B cell (primary cell): ENCODE measurements around the gene RHOD. TPM values are rescaled to one million over a fixed set of nuclear protein-coding genes. Genes with fewer than 3 reads are reported as not detected.
A peak's percentile ranks its signal among the peaks of the same experiment; 100 is the strongest.

ENCODE experiments used
- ATAC-seq: fragments of 200-7000 bp; cut with Tn5 transposase; one replicate; pipeline ENCODE4 v1.10.0; 2021; ENCODE audit warnings: low read depth, mild to moderate bottlenecking, moderate number of reproducible peaks, moderate library complexity
- CTCF ChIA-PET: fragments of 350-600 bp; sonication (Branson Sonifier 250); formaldehyde crosslinking; loops from one replicate; lab custom pipeline; 2021; ENCODE audit warnings: antibody characterized with exemption, inconsistent platforms; lab: Charles Lee
- POLR2A ChIA-PET: fragments of 350-600 bp; sonication (Branson Sonifier 250); formaldehyde crosslinking; loops from one replicate; lab custom pipeline; 2021; ENCODE audit warnings: antibody characterized with exemption; lab: Charles Lee
- DNase-seq: peaks from one replicate; pipeline ENCODE4 v3.0.0; 2013
- H2AFZ ChIP-seq: 2 replicates; pipeline ENCODE4 v1.6.1; 2012; ENCODE audit warnings: mild to moderate bottlenecking, low read depth, low read length; ENCODE audit not compliant: insufficient read depth, poor library complexity, severe bottlenecking
- H3K27ac ChIP-seq, 2 donors: 1 replicate in 1 of 2; 2 replicates in 1 of 2; pipeline ENCODE4 v1.5.1; 2012 to 2013; ENCODE audit warnings: low read length in 2 of 2, mild to moderate bottlenecking in 2 of 2, moderate library complexity in 1 of 2
- H3K27me3 ChIP-seq, 4 experiments: fragments of 200-600 bp in 1 of 4; sonication (generic) in 1 of 4; replicated peaks in 1 of 4; 1 replicate in 2 of 4; 2 replicates in 2 of 4; pipeline versions ENCODE4 v1.6.1 to v1.7.0; 2013 to 2016; ENCODE audit warnings: low read length in 3 of 4, mild to moderate bottlenecking in 2 of 4, mixed read lengths in 1 of 4, moderate library complexity in 1 of 4; ENCODE audit not compliant: insufficient read depth in 4 of 4, control insufficient read depth in 3 of 4; ENCODE audit errors: control extremely low read depth in 1 of 4
- H3K36me3 ChIP-seq, 2 experiments: replicated peaks in 1 of 2; 1 replicate in 1 of 2; 2 replicates in 1 of 2; pipeline versions ENCODE4 v1.6.1 to v1.7.1; 2013; ENCODE audit warnings: low read length in 1 of 2; ENCODE audit not compliant: insufficient read depth in 2 of 2, control insufficient read depth in 1 of 2; ENCODE audit errors: control extremely low read depth in 1 of 2, extremely low read depth in 1 of 2
- H3K4me1 ChIP-seq, 2 donors: fragments of 200-600 bp in 1 of 2; sonication (generic) in 1 of 2; 1 replicate in 1 of 2; 2 replicates in 1 of 2; pipeline versions ENCODE4 v1.5.1 to v1.6.1; 2013 to 2017; ENCODE audit warnings: low read length in 2 of 2; ENCODE audit not compliant: control insufficient read depth in 2 of 2, insufficient read depth in 2 of 2
- H3K4me2 ChIP-seq: replicated peaks from 2 replicates; pipeline ENCODE3; 2012; ENCODE audit warnings: mild to moderate bottlenecking, low read depth, low read length; ENCODE audit not compliant: poor library complexity, severe bottlenecking
- H3K4me3 ChIP-seq, 5 experiments: fragments of 200-600 bp in 1 of 5; sonication (generic) in 1 of 5; 1 replicate in 3 of 5; 2 replicates in 2 of 5; pipeline versions ENCODE4 v1.5.1 to v1.7.0; 2011 to 2016; ENCODE audit warnings: low read length in 4 of 5, mild to moderate bottlenecking in 4 of 5, low read depth in 2 of 5, control low read depth in 1 of 5, moderate library complexity in 1 of 5; ENCODE audit not compliant: insufficient read depth in 1 of 5; ENCODE audit errors: control extremely low read depth in 1 of 5, extremely low read depth in 1 of 5
- H3K79me2 ChIP-seq: fragments of 200-600 bp; sonication (generic); one replicate; pipeline ENCODE4 v1.6.0; 2016; ENCODE audit warnings: low read length; ENCODE audit not compliant: control insufficient read depth, insufficient read depth
- H3K9ac ChIP-seq: fragments of 200-600 bp; sonication (generic); 2 replicates; pipeline ENCODE4 v1.6.1; 2017; ENCODE audit warnings: mild to moderate bottlenecking, low read length, moderate library complexity
- H3K9me3 ChIP-seq, 3 donors: one replicate each; pipeline versions ENCODE4 v1.6.1 to v1.7.1; 2013; ENCODE audit warnings: low read length in 2 of 3; ENCODE audit not compliant: control insufficient read depth in 2 of 3, insufficient read depth in 1 of 3; ENCODE audit errors: control extremely low read depth in 1 of 3
- H4K20me1 ChIP-seq: 2 replicates; pipeline ENCODE4 v1.6.0; 2012; ENCODE audit warnings: mild to moderate bottlenecking, low read length; ENCODE audit not compliant: insufficient read depth, control insufficient read depth, poor library complexity, severe bottlenecking
- H3K27ac Mint-ChIP-seq: one replicate; pipeline ENCODE4 v1.8.0; 2021; ENCODE audit warnings: mixed read lengths
- H3K27me3 Mint-ChIP-seq: one replicate; pipeline ENCODE4 v1.8.0; 2021; ENCODE audit warnings: mixed read lengths
- H3K4me1 Mint-ChIP-seq: one replicate; pipeline ENCODE4 v1.8.0; 2021; ENCODE audit warnings: mixed read lengths
- H3K4me3 Mint-ChIP-seq: one replicate; pipeline ENCODE4 v1.8.0; 2021; ENCODE audit warnings: mixed read lengths
- H3K9me3 Mint-ChIP-seq: one replicate; pipeline ENCODE4 v1.8.0; 2022; ENCODE audit warnings: mixed read lengths; ENCODE audit not compliant: insufficient read depth
- EZH2 ChIP-seq: IDR thresholded peaks from 2 replicates; pipeline ENCODE4 v1.6.1; 2012; ENCODE audit warnings: borderline replicate concordance, low read depth, mild to moderate bottlenecking, moderate library complexity, low read length; ENCODE audit not compliant: insufficient read depth, poor library complexity, severe bottlenecking
- WGBS: methylation state at CpG from one replicate; pipeline ENCODE4 v1.1.5; 2013; ENCODE audit warnings: missing lambda C conversion rate; ENCODE audit not compliant: insufficient coverage; 5-methylcytosine and 5-hydroxymethylcytosine counted together
- intact Hi-C: fragments of 100-400 bp; cut with micrococcal nuclease; formaldehyde crosslinking; loops from one replicate; pipeline ENCODE4 v1.10.0; 2022
- polyA plus RNA-seq: library from polyadenylated mRNA; depleted of rRNA; stranded (reverse); fragments of >200 nt; gene quantifications from 2 replicates; pipeline ENCODE4 v1.2.3, GENCODE V29; 2012
- total RNA-seq, 2 donors: library from RNA; stranded (reverse); fragments of 120-200 nt in 1 of 2; gene quantifications; 1 replicate in 1 of 2; 2 replicates in 1 of 2; pipeline versions ENCODE4 v1.2.3 to v1.2.4, GENCODE V29; 2013 to 2022
- TF ChIP-seq, protein P1 (sequence below): fragments of 200-600 bp; IDR thresholded peaks from one replicate; pipeline ENCODE4 v1.8.0; 2022; ENCODE audit warnings: antibody characterized with exemption, mild to moderate bottlenecking

RHOD gene
- total and polyA plus RNA-seq, 2 donors (not counting 1 experiment from before 2014, with no cell fraction given) = 0.42 to 0.48 TPM

DNA sequence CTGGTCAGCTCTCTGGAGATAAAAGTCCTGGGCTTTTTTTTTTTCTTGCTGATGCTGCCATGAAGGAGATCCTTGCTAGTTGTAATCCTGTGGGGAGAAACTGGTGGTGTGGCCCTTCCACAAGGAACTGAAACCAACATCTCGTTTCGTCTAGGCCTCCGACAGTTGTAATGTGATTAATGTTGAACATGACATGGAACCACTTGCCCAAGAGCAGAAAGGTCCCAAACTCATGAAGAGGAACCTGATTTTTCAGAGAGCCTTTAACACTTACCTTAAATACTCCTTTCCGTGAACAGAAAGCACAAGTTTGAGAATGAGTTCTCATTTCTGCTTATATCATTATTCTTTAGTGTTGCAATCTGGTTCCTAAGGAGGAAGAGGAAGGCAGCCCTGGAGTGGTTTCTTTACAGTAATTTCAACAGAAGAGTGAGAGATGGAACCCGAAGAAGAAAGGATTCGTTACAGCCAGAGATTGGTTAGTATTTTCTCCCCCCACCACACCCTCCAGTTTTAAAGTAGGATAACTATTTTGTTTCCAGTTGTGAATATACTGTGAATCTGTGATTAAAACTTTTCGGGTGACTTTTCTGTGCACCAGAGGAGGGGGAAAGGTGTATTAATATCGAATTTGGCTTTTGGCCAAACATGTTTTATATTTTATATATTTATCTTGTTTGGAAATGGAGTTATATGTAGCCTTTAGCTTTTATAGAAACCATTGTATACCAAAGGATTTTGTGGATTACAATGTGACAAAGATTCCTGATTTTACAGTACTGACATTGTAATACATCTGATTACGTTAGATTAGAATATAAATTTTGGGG, 64.4 kb downstream of the RHOD start:
- ChIA-PET POLR2A (no interaction called here), CTCF (interaction anchor here (0.8 to 1.2 kb wide), 2 partner anchors 48 to 232 kb away, joined by 3 read pairs; partner anchors contain the start of gene POLD4)
- Histone ChIP-seq H3K36me3 (peaks cover 1 to 15% of the 10 kb centered on the region in 2 experiments), H2AFZ (peak overlapping the region; percentile 26), H3K79me2 (peaks cover 58% of the 10 kb centered on the region), H4K20me1 (peaks cover 15% of the 10 kb centered on the region), H3K9me3 (no peaks in the 10 kb centered on the region), H3K9ac (peak overlapping the region; percentile 71), H3K27ac (peak overlapping the region; percentile 42 to 72), H3K4me2 (peak overlapping the region; percentile 77), H3K27me3 (no peaks in the 10 kb centered on the region), H3K4me1 (peaks cover 13 to 29% of the 10 kb centered on the region in 2 donors), H3K4me3 (peak overlapping the region; percentile 67 to 96 (median 88))
- H3K9me3 Mint-ChIP-seq = no peaks in the 10 kb centered on the region
- H3K27ac Mint-ChIP-seq = peak overlapping the region; percentile 89
- DNase-seq = peak; percentile 78
- intact Hi-C loops = loop anchor here (2.0 kb wide), 1 partner anchor 162 kb away; the partner anchor contains the start of gene PC
- TF ChIP-seq, protein P1, sequence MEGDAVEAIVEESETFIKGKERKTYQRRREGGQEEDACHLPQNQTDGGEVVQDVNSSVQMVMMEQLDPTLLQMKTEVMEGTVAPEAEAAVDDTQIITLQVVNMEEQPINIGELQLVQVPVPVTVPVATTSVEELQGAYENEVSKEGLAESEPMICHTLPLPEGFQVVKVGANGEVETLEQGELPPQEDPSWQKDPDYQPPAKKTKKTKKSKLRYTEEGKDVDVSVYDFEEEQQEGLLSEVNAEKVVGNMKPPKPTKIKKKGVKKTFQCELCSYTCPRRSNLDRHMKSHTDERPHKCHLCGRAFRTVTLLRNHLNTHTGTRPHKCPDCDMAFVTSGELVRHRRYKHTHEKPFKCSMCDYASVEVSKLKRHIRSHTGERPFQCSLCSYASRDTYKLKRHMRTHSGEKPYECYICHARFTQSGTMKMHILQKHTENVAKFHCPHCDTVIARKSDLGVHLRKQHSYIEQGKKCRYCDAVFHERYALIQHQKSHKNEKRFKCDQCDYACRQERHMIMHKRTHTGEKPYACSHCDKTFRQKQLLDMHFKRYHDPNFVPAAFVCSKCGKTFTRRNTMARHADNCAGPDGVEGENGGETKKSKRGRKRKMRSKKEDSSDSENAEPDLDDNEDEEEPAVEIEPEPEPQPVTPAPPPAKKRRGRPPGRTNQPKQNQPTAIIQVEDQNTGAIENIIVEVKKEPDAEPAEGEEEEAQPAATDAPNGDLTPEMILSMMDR = no peak
- TF ChIP-seq EZH2 = no peak
- WGBS = no CpG with 5 or more reads among the region's 9 CpGs
- ATAC-seq = no peak
- peaks cover 29% of the 10 kb centered on the region for H3K4me1 Mint-ChIP-seq
- no peaks in the 10 kb centered on the region for H3K27me3 Mint-ChIP-seq
- H3K4me3 Mint-ChIP-seq = peak overlapping the region; percentile 95

Other genes starting within 250 kb of the RHOD start
- 31.6 and 34.3 TPM in 2 replicates for gene RCE1, start 213.4 kb upstream of the RHOD start, total RNA-seq
- gene RCE1, start 213.4 kb upstream of the RHOD start, polyA plus RNA-seq = 49.1 and 59.7 TPM in 2 replicates
- 7.1 and 10.6 TPM in 2 replicates for gene LRFN4, start 199.8 kb upstream of the RHOD start, total RNA-seq
- gene LRFN4, start 199.8 kb upstream of the RHOD start, polyA plus RNA-seq = 9.4 and 12.1 TPM in 2 replicates
- gene PC, start 98.5 kb upstream of the RHOD start, total RNA-seq = 2.6 and 4.4 TPM in 2 replicates
- gene PC, start 98.5 kb upstream of the RHOD start, polyA plus RNA-seq = 1.4 and 1.5 TPM in 2 replicates
- not detected in 2 replicates for gene C11orf86, start 81.5 kb upstream of the RHOD start, total RNA-seq
- not detected in 2 replicates for gene C11orf86, start 81.5 kb upstream of the RHOD start, polyA plus RNA-seq
- not detected in 2 replicates for gene SYT12, start 33.7 kb upstream of the RHOD start, total RNA-seq
- not detected in 2 replicates for gene SYT12, start 33.7 kb upstream of the RHOD start, polyA plus RNA-seq
- gene KDM2A, start 62.4 kb downstream of the RHOD start, total RNA-seq = 229 and 243 TPM in 2 replicates
- gene KDM2A, start 62.4 kb downstream of the RHOD start, polyA plus RNA-seq = 123 and 132 TPM in 2 replicates
- gene GRK2, start 209.6 kb downstream of the RHOD start, total RNA-seq = 281 and 294 TPM in 2 replicates
- gene GRK2, start 209.6 kb downstream of the RHOD start, polyA plus RNA-seq = 534 and 639 TPM in 2 replicates
- gene ANKRD13D, start 232.5 kb downstream of the RHOD start, total RNA-seq = 189 and 197 TPM in 2 replicates
- gene ANKRD13D, start 232.5 kb downstream of the RHOD start, polyA plus RNA-seq = 217 and 252 TPM in 2 replicates
- 7.2 and 8.5 TPM in 2 replicates for gene SSH3, start 246.7 kb downstream of the RHOD start, total RNA-seq
- 4.0 and 4.3 TPM in 2 replicates for gene SSH3, start 246.7 kb downstream of the RHOD start, polyA plus RNA-seq